Tibial artery (tissue), 4 donors: ENCODE measurements around the gene MMEL1.

Source experiments
- DNase-seq, 2 donors: peaks; one replicate each; pipeline ENCODE4 v3.0.0-alpha.2; 2019
- H3K27ac ChIP-seq, 2 donors: fragments of 200-600 bp; sonication (generic) in 1 of 2; 1 replicate in 1 of 2; 2 replicates in 1 of 2; pipeline ENCODE4 v1.5.1; 2018 to 2019; ENCODE audit warnings: mild to moderate bottlenecking in 1 of 2
- H3K27me3 ChIP-seq, 2 donors: fragments of 200-600 bp; sonication (generic) in 1 of 2; one replicate each; pipeline versions ENCODE4 v1.5.1 to v1.6.0; 2016 to 2019
- H3K36me3 ChIP-seq, 3 donors: fragments of 200-600 bp; sonication (generic) in 2 of 3; one replicate each; pipeline ENCODE4 v1.5.1; 2016 to 2019; ENCODE audit warnings: mild to moderate bottlenecking in 2 of 3
- H3K4me1 ChIP-seq, 4 donors: fragments of 200-600 bp; sonication (generic) in 2 of 4; 1 replicate in 3 of 4; 2 replicates in 1 of 4; pipeline ENCODE4 v1.5.1; 2016 to 2019
- H3K4me3 ChIP-seq, 2 donors: fragments of 200-600 bp; sonication (generic) in 1 of 2; 1 replicate in 1 of 2; 2 replicates in 1 of 2; pipeline ENCODE4 v1.5.1; 2018 to 2019; ENCODE audit warnings: mild to moderate bottlenecking in 2 of 2
- H3K9me3 ChIP-seq, 3 donors: fragments of 200-600 bp; sonication (generic) in 1 of 3; one replicate each; pipeline ENCODE4 v1.5.1; 2016 to 2019
- intact Hi-C: fragments of 100-400 bp; cut with DNase I; formaldehyde crosslinking; loops from one replicate; pipeline ENCODE4 v1.15.0; 2023; ENCODE audit warnings: low total_unique reads
- TF ChIP-seq, protein P1 (sequence below), 2 experiments: fragments of 200-600 bp in 1 of 2; fragments of 450-650 bp in 1 of 2; IDR thresholded peaks; one replicate each; pipeline ENCODE4 v1.5.1; 2017 to 2019; ENCODE audit warnings: antibody characterized with exemption in 2 of 2, mild to moderate bottlenecking in 1 of 2, moderate library complexity in 1 of 2

MMEL1 gene

DNA sequence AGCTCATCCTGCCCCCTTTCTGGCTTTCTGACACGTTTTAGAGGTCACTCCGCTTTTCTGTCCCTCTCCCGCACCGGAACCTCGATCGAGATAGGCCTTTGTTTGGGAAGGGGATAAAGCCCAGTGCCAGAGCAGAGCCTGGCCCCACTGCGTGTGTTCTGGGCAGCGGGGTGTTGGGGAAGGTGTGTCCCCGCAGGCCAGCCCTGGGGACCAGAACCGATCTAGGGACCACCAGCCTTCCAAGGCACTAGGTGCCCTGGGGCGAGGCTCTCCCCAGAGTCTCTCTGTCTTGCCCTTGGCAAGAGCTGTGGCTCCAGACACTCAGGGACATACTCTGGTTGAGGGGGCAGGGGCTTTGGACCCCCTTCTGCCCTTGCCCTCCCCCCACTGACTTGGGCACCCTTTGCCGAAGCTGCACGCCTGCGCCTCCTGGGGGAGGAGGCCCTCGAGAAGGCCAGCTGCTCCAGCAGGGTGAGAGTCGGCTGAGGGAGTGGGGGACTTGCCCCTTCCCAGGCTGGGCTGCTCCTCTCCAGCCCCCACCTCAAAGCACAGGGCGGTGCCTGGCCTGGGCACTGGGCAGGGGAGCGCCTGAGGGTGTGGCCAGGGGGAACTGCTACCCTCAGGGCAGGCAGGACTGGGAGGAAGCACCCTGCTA lies 29.8 kb downstream of the MMEL1 start:
- Histone ChIP-seq H3K4me1 (no peaks in the 10 kb centered on the region), H3K27me3 (peaks cover 0 to 56% of the 10 kb centered on the region in 2 donors), H3K4me3 (no peak overlapping the region), H3K27ac (no peak overlapping the region), H3K9me3 (peaks cover 0 to 13% (median 9%) of the 10 kb centered on the region in 3 donors), H3K36me3 (no peaks in the 10 kb centered on the region)
- intact Hi-C loops: no loop called here
- no peak for DNase-seq
- TF ChIP-seq, protein P1, sequence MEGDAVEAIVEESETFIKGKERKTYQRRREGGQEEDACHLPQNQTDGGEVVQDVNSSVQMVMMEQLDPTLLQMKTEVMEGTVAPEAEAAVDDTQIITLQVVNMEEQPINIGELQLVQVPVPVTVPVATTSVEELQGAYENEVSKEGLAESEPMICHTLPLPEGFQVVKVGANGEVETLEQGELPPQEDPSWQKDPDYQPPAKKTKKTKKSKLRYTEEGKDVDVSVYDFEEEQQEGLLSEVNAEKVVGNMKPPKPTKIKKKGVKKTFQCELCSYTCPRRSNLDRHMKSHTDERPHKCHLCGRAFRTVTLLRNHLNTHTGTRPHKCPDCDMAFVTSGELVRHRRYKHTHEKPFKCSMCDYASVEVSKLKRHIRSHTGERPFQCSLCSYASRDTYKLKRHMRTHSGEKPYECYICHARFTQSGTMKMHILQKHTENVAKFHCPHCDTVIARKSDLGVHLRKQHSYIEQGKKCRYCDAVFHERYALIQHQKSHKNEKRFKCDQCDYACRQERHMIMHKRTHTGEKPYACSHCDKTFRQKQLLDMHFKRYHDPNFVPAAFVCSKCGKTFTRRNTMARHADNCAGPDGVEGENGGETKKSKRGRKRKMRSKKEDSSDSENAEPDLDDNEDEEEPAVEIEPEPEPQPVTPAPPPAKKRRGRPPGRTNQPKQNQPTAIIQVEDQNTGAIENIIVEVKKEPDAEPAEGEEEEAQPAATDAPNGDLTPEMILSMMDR (IDR thresholded peaks at IDR 0.05): no peak

DNA sequence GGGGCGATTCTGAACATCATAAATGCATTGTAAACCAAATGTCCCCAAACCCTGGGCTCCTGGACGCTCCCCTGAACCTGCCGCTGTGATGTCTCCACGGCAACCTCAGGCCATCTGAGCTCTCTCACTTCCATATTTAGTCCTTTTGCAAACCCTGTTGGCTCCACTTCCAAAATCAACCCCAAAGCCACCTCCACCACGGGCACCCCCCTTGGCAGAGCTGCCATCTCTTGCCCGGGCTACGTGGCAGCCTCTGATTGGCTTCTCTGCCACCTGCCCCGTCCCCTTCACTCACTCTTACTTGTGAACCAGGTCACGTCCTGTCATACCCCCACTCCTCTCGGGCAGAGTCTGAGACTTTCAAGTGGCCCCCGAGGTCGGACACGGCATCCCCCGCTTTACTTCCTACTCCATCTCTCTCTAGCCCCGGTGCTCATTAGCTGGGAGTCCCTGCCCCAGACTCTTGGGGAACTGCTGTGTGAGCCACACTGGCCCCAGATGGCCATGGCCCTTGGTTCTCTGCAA lies 30.4 kb downstream of the MMEL1 start:
- Histone ChIP-seq H3K27me3 (peaks cover 0 to 50% of the 10 kb centered on the region in 2 donors), H3K27ac (no peak overlapping the region), H3K9me3 (peaks cover 0 to 13% (median 13%) of the 10 kb centered on the region in 3 donors), H3K36me3 (no peaks in the 10 kb centered on the region), H3K4me3 (no peak overlapping the region), H3K4me1 (no peaks in the 10 kb centered on the region)
- intact Hi-C loops: no loop called here
- TF ChIP-seq, protein P1 (IDR thresholded peaks at IDR 0.05): no peak
- DNase-seq: no peak

DNA sequence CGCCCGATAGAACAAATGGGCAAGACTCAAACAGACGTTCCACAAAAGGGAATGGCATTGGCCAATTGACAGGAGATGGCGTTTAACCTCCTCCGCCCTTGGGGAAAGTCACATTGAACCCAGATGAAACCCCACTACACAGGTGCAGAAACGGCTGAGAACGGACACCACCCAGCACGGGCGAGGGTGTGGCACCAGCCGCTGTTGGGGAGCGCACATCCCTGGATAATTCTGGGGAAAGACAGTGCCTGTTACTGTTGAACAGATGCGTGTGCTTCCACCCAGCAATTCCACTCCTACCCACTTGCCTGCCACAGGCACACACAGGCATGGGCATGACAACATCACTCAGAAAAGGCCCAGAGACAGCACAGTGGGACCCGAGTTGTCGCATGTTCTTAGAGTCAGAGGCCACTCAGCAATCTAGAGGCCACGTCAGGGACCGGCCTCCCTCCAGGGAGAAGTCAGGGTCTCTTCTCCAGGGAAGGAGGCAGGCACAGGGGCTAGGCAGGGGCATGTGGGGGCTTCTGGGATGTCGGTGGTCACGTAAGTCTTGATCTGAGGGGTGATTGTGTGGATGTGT lies 31.0 kb downstream of the MMEL1 start:
- Histone ChIP-seq H3K27ac (no peak overlapping the region), H3K36me3 (no peaks in the 10 kb centered on the region), H3K4me3 (no peak overlapping the region), H3K4me1 (no peaks in the 10 kb centered on the region), H3K9me3 (peaks cover 0 to 13% (median 13%) of the 10 kb centered on the region in 3 donors), H3K27me3 (peaks cover 0 to 44% of the 10 kb centered on the region in 2 donors)
- intact Hi-C loops: no loop called here
- TF ChIP-seq, protein P1 (IDR thresholded peaks at IDR 0.05): no peak
- no peak for DNase-seq

- intact Hi-C loops: no loop called here
- DNase-seq: no peak
- no peak overlapping the region for H3K27ac ChIP-seq
- no peaks in the 10 kb centered on the region for H3K36me3 ChIP-seq
- H3K4me3 ChIP-seq: no peak overlapping the region
- H3K27me3 ChIP-seq: peaks cover 0 to 31% of the 10 kb centered on the region in 2 donors
- H3K4me1 ChIP-seq: peaks cover 0 to 8% (median 0%) of the 10 kb centered on the region in 4 donors
- peaks cover 0 to 13% (median 13%) of the 10 kb centered on the region in 3 donors for H3K9me3 ChIP-seq
- TF ChIP-seq, protein P1 (IDR thresholded peaks at IDR 0.05): no peak
Measured at GRCh38 chr1:2598329-2598931, 34.4 kb downstream of the MMEL1 start.

GRCh38 chr1:2597441-2598328 lies 35.1 kb downstream of the MMEL1 start:
- TF ChIP-seq, protein P1 (IDR thresholded peaks at IDR 0.05): no peak
- intact Hi-C loops: no loop called here
- H3K36me3 ChIP-seq: no peaks in the 10 kb centered on the region
- peaks cover 0 to 31% of the 10 kb centered on the region in 2 donors for H3K27me3 ChIP-seq
- no peak overlapping the region for H3K27ac ChIP-seq
- H3K4me3 ChIP-seq: no peak overlapping the region
- H3K4me1 ChIP-seq: peaks cover 0 to 15% (median 0%) of the 10 kb centered on the region in 4 donors
- DNase-seq: no peak
- H3K9me3 ChIP-seq: peaks cover 0 to 13% (median 13%) of the 10 kb centered on the region in 3 donors
